ENCODE data around the gene RAB11FIP3. TPM values are rescaled to one million over a fixed set of nuclear protein-coding genes. Genes with fewer than 3 reads are reported as not detected.

RAB11FIP3 gene
- total and polyA plus RNA-seq, 12 donors: 12.7 to 63.4 (median 40.8) TPM

GRCh38 chr16:500709-501108 is 75.3 kb downstream of the RAB11FIP3 start:
- DNase-seq: peak in 5 of 7 donors; percentile 39 to 73 (median 59)
- intact Hi-C loops (cut with DNase I): no loop called here
- TF ChIP-seq POLR2A (IDR thresholded peaks at IDR 0.05) (no peak), CTCF (IDR thresholded peaks at IDR 0.05) (no peak)

GRCh38 chr16:502179-502943 is 76.9 kb downstream of the RAB11FIP3 start:
- 77 to 92% (median 81%) methylated on average over 12 to 22 of the region's 22 CpGs for WGBS, 4 donors
- Histone ChIP-seq H3K9me3 (replicated peaks in 1 of 3) (no peaks in the 10 kb centered on the region), H3K27ac (peak overlapping the region in 1 of 5 donors; percentile 10), H3K4me3 (no peak overlapping the region), H3K36me3 (replicated peaks in 1 of 2) (peaks cover 0 to 12% of the 10 kb centered on the region in 2 donors), H3K4me1 (replicated peaks in 1 of 2) (peaks cover 0 to 7% of the 10 kb centered on the region in 2 donors), H3K27me3 (no peaks in the 10 kb centered on the region)
- intact Hi-C loops (cut with DNase I): no loop called here
- peak in 4 of 7 donors; percentile 36 to 58 (median 48) for DNase-seq
- TF ChIP-seq POLR2A (IDR thresholded peaks at IDR 0.05) (no peak), CTCF (IDR thresholded peaks at IDR 0.05) (no peak)

More at GRCh38 chr16:500709-501108, 75.3 kb downstream of the RAB11FIP3 start:
- WGBS, 4 donors: 49 to 69% (median 61%) methylated on average over 12 of the region's 12 CpGs
- Histone ChIP-seq H3K36me3 (replicated peaks in 1 of 2) (peaks cover 0 to 10% of the 10 kb centered on the region in 2 donors), H3K4me3 (no peak overlapping the region), H3K27me3 (no peaks in the 10 kb centered on the region), H3K4me1 (replicated peaks in 1 of 2) (peaks cover 0 to 7% of the 10 kb centered on the region in 2 donors), H3K27ac (no peak overlapping the region), H3K9me3 (replicated peaks in 1 of 3) (no peaks in the 10 kb centered on the region)

- peaks cover 0 to 7% of the 10 kb centered on the region in 2 donors for H3K4me1 ChIP-seq (replicated peaks in 1 of 2)
- no peak for DNase-seq
- no peak overlapping the region for H3K4me3 ChIP-seq
- H3K9me3 ChIP-seq (replicated peaks in 1 of 3): no peaks in the 10 kb centered on the region
- no peak for TF ChIP-seq POLR2A (IDR thresholded peaks at IDR 0.05)
- no peak for TF ChIP-seq CTCF (IDR thresholded peaks at IDR 0.05)
- H3K36me3 ChIP-seq (replicated peaks in 1 of 2): peaks cover 0 to 12% of the 10 kb centered on the region in 2 donors
- intact Hi-C loops (cut with DNase I): no loop called here
- no peak overlapping the region for H3K27ac ChIP-seq
- 94 to 96% (median 95%) methylated on average over 14 to 23 of the region's 23 CpGs for whole genome bisulfite sequencing, 4 donors
- H3K27me3 ChIP-seq: no peaks in the 10 kb centered on the region
These were observed 78.0 kb downstream of the RAB11FIP3 start for GRCh38 chr16:503150-504071.

Data from adrenal gland (tissue), 12 donors.